Astrocyte of the cerebellum (primary cell): ENCODE measurements around the gene CXCL17.
A peak's percentile ranks its signal among the peaks of the same experiment; 100 is the strongest.

ENCODE experiments used
- DNase-seq: peaks from one replicate; pipeline ENCODE4 v3.0.0-alpha.2; 2011; ENCODE audit warnings: low read depth
- H3K4me3 ChIP-seq: 2 replicates; pipeline ENCODE4 v1.5.1; 2011; ENCODE audit warnings: mild to moderate bottlenecking, low read depth, low read length, moderate library complexity
- CTCF ChIP-seq: IDR thresholded peaks from 2 replicates; pipeline ENCODE4 v1.5.1; 2012; ENCODE audit warnings: low read length, low read depth, moderate library complexity, mild to moderate bottlenecking; ENCODE audit errors: missing control alignments
- in situ Hi-C: cut with HindIII; loops from 2 replicates; pipeline ENCODE4 v1.10.0; 2017; ENCODE audit warnings: low sequenced_read_pairs

The CXCL17 gene

GRCh38 chr19:42402376-42403116 lies 40.2 kb downstream of the CXCL17 start:
- TF ChIP-seq CTCF = no peak
- H3K4me3 ChIP-seq = peak overlapping the region; percentile 47
- no peak for DNase-seq
- in situ Hi-C loops = no loop called here

- in situ Hi-C loops = no loop called here
- peak overlapping the region; percentile 47 for H3K4me3 ChIP-seq
- DNase-seq = peak; percentile 63
Observed at GRCh38 chr19:42401365-42402303, 41.1 kb downstream of the CXCL17 start.

GRCh38 chr19:42400404-42400803 lies 42.3 kb downstream of the CXCL17 start:
- DNase-seq = no peak
- no peak overlapping the region for H3K4me3 ChIP-seq
- no peak for TF ChIP-seq CTCF
- in situ Hi-C loops = no loop called here

More at GRCh38 chr19:42401365-42402303, 41.1 kb downstream of the CXCL17 start:
- TF ChIP-seq CTCF = peak; percentile 84

GRCh38 chr19:42397263-42398166 lies 45.2 kb downstream of the CXCL17 start:
- in situ Hi-C loops = no loop called here
- DNase-seq = no peak
- H3K4me3 ChIP-seq = peak overlapping the region; percentile 45
- TF ChIP-seq CTCF = no peak

GRCh38 chr19:42396381-42397262 lies 46.1 kb downstream of the CXCL17 start:
- DNase-seq = peak; percentile 98
- in situ Hi-C loops = no loop called here
- peak overlapping the region; percentile 45 for H3K4me3 ChIP-seq
- no peak for TF ChIP-seq CTCF
